GM23248 (cell line): ENCODE results near the gene MICU1.

ENCODE experiments used
- EZH2 ChIP-seq: fragments of 200-600 bp; sonication (generic); IDR thresholded peaks from 2 replicates; pipeline ENCODE4 v1.6.1; 2018; ENCODE audit warnings: antibody characterized with exemption, mild to moderate bottlenecking; ENCODE audit not compliant: insufficient read depth, poor library complexity, severe bottlenecking
- EZH2phosphoT487 ChIP-seq: fragments of 200-600 bp; sonication (generic); IDR thresholded peaks from 2 replicates; pipeline ENCODE4 v1.6.1; 2018; ENCODE audit warnings: antibody characterized with exemption, moderate library complexity, mild to moderate bottlenecking, low read depth; ENCODE audit not compliant: insufficient read depth

DNA sequence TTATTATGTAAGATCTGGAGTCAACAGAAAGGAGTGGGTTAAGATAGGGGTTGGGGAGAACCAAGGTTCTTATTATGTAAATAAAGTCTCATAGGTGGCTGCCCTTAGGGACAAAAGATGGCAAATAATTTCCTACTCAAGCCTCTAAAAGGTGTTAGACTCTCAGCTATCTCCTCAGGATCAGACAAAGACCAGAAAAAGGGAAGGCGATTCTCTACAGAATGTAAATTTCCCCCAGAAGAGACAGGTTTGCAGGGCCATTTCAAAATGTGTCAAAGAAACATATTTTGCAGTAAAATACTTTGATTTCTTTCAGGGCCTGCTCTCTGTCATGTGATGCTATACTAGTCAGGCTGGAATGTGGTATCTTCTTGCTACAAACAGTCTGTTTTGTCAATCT, 80.3 kb downstream of the MICU1 start:
- TF ChIP-seq EZH2 (no peak), EZH2phosphoT487 (no peak)
